ENCODE measurements around the gene RIPK1.
"Not testable (repeated sequence)": the region's sequence is repeated elsewhere in the genome, so short reads cannot be mapped to it uniquely, and the experiment has no call there.

Gene RIPK1

DNA sequence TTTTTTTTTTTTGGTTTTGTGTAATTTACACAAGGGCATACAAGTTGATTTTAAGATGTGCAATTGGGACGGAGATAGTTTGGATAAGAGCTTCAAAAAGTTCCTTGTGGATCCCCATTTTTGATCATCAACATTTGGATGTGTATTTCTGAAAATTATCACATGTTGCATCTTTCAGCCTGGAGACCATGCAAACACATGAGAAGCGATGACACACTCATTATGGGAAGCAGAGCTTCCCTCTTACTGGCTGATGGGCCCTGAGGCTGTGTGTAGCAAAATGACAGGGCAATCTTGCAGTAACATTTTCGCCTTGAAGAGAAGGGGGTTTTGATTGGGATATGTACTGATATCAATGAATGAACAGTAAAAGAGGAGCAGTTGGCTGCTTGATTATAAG is 22.0 kb upstream of the RIPK1 start:
- DNase-seq: no peak

DNA sequence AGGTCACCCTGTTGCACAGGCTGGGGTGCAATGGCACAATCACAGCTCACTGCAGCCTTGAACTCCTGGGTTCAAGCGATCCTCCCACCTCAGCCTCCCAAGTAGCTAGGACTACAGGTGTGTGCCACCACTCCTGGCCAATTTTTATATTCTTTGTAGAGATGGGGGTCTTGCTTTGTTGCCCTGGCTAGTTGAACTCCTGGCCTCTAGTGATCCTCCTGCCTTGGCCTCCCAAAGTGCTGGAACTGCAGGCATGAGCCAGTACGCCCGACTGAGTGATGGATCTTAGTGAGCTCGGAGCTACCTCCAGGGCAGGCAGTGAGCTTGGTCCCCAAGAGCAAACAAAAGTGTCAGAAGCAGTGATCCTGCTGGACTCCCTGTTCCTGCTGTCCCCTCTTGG is 20.3 kb upstream of the RIPK1 start:
- not testable (repeated sequence) for DNase-seq

DNA sequence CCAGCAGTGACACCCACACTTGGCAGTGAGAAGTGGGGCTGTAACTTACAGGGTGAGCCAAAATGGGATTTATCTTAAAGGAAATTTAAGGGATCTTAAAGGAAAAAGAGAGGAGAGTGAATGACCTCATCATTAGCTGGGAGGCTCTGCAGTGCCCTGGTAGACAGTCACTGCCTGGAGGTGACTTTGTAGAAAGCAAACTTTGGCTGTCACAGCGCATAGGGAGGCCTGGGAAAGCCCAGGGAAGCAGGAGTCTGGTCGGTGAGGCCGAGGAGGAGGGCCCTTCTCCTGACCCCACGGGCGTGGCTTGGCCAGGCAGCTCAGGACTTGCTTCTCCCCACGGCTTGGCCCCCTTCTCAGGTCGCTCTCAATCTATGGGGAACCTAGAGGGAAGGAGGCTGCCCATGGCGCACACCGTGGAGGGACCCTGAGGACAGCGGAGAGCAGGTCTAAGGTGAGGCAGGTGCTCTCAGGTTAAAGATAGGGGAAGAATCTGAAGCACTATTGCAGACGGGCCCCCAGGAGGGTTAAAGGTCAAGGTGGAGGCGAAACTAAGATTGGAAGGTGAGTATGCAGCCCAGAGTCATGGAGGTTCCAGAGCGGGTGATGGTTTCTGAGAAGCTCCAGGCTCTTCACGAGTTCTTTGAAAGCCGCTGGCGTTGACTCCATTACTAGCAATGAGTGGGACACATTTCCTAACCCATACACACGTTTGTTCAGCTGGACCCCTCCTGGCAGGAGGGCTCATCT is 15.6 kb upstream of the RIPK1 start:
- no peak for DNase-seq

DNA sequence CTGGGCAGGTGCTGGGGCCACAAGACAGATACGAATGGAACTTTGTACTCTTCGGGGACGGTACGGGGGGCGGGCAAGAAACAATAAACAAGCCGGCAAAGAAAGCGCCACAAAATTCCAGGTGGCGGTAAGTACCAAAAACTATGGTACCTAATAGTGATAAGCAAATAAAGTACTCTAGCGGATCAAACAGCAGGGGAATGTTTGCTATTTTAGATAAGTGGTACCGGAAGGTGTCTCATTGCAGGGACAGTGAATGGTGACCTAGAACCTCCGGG is 15.1 kb upstream of the RIPK1 start:
- no peak for DNase-seq

DNA sequence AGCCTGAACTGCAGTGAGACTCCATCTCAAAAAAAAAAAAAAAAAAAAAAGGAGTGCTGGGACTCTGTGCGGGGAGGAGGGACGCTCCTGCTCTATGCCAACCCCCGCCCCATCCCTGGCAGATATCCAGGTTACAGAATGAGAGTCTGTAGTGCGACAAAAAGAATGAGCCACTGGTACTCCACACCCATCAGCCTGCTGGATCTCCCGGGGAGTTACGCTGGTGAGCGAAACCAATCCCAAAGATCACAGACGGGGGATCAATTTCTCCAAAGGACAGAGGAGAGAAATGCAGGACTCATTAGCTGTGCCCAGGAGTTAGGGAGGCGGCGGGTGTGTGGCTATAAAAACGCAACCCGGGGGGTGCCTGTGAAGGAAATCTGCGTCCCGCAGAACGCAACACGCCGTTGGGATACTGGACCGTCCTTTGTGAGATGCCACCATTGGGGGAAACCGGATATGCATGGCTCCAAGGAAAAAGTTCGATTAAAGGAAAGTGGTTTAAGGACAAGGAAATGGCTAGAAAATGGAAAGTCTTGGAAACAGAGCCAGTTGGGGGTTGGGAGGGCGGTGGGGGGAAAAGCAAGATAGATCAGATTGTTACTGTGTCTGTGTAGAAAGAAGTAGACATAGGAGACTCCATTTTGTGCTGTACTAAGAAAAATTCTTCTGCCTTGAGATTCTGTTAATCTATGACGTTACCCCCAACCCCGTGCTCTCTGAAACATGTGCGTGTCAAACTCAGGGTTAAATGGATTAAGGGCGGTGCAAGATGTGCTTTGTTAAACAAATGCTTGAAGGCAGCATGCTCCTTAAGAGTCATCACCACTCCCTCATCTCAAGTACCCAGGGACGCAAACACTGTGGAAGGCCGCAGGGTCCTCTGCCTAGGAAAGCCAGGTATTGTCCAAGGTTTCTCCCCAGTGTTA is 13.8 kb upstream of the RIPK1 start:
- not testable (repeated sequence) for DNase-seq

DNA sequence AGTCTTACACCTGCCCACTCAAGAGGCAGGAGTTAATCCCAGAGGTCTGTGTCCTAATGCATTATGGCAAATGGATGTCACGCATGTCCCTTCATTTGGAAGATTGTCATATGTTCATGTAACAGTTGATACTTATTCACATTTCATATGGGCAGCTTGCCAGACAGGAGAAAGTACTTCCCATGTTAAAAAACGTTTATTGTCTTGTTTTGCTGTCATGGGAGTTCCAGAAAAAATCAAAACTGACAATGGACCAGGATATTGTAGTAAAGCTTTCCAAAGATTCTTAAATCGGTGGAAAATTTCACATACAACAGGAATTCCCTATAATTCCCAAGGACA is 13.2 kb upstream of the RIPK1 start:
- DNase-seq: not testable (repeated sequence)

DNA sequence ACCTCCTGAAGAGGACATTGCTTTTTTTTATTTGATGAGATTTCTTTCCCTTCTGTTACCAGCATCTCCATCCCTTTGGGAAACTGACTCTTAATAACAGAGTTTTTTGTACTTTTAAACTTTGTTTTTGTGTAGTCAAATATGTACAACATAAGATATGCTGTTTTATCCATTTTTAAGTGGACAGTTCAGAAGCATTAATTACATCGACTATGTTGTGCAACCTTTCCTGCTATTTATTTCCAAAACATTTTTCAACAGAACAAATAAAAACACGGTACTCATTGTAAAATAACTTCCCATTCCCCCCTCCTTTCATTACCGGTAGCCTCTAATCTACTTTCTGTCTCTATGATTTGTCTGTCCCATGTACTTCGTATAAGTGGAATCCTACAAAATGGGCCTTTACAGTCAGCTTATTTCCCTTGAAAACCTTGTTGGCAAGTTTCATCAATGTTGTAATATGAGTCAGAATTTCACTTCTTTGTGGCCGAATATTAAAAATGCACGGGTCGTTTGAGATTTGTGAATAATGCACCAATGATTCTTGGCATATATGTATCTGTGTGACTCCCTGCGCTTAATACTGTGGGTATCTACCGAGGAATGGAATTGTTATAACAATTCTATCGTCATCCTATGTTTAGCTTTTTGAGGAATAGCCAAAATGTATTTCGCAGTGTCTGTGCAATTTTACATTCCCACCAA is 11.1 kb upstream of the RIPK1 start:
- DNase-seq: no peak

DNA sequence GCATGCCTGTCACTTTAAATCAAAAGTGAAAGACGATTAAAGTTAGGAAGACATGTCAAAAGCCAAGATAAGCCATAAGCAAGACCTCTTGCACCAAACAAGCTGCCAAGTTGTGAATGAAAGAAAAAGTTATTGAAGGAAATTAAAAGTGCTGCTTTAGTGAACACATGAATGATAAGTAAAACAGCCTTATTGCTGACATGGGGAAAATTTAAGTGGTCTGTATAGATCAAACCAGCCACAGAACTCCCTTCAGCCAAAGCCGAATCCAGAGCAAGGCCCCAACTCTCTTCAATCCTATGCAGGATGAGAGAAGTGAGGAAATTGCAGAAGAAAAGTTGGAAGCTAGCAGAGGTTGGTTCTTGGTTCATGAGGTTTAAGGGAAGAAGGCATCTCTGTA is 9.3 kb upstream of the RIPK1 start:
- no peak for DNase-seq

DNA sequence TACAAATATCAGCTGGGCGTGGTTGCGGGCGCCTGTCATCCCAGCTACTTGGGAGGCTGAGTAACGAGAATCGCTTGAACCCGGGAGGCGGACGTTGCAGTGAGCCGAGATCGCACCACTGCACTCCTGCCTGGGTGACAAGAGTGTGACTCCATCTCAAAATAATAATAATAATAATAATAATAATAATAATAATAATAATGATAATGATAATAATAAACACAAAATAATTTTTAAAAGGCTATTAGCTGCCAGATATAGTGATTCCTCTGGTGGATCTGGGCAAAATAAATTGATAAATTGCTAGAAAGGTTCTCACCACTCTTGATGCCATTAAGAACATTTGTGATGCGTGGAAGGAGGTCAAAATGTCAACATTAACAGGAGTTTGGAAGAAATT is 8.2 kb upstream of the RIPK1 start:
- DNase-seq: not testable (repeated sequence)

DNA sequence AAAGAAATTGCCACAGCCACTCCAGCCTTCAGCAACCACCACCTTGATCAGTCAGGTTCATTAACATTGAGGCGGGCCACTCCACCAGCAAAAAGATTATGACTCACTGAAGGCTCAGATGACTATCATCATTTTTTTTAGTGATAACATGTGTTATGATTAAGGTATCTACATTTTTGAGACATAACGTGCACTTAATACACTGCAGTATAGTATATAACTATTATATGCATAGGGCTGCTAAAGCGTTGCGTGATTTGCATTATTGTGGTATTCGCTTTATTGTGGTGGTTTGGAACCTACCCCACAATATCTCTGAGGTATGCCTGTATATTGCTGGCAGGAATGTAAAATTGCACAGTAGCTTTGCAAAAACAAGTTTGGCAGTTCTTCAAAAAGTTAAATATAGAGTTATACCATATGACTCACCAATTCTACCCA is 6.8 kb upstream of the RIPK1 start:
- DNase-seq: no peak

DNA sequence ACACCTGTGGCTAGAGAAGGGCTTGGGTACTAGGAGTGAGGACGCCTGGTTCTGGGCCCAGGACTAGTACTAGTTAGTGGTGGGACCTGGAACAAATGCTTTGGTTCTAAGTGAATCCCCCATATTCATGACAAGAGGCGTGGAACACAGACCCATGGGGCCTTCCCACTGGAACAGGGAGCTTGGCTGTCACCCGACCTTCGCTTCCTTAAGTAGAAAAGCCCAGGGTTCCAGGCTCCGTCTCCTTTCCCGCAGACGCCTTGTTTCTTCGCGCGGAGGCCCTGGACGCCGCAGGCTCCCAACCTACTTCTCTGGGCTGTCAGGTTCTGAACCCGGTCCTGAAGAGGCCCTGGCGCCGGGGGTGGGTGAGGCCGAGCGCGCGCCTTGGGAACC is 5.0 kb upstream of the RIPK1 start:
- not testable (repeated sequence) for DNase-seq

DNA sequence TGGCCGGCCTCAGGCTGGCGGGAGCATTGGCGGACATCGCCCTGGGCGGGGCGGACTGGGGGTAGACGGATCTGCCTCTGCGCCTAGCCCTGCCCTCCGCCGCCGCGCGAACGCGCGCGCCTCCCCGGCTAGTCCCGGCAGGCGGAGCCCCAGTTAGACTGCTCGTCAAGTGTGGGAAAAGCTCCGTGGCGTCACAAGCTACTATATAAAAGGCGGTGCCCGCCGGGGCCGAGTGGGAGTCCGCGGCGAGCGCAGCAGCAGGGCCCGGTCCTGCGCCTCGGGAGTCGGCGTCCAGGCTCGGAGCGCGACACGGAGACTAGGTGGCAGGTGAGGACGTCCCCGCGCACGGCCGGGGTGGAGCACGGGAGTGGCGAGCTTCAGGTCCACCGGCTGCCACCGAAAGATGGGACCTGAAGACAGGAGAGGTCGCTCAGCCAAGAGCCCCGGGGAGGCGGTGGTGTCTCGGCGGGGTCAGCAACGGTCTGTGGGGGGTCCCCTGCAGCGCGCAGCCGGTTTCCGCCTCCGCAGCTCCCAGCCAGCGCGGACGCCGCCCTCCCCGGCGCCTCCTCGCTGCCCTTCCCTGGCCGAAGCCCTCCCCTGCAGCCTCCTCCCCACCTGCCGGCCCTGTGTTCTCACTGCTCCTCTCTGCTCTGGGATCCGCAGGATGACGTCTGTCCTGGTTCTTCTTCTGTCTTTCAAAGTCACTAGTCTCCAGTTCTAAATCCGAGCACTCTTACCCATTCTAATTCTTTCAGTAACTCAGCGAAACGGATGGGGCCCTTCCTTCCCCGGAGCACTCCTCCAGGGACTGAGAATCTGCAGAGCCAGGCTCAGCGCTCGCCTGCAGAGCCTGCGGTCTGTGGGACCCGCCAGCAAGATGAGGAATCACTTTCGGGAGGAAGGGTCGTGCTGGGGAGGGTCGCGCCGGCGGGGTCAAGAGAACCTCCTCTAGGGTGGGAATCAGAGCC is 4.3 kb upstream of the RIPK1 start:
- peak; percentile 69 for DNase-seq

DNA sequence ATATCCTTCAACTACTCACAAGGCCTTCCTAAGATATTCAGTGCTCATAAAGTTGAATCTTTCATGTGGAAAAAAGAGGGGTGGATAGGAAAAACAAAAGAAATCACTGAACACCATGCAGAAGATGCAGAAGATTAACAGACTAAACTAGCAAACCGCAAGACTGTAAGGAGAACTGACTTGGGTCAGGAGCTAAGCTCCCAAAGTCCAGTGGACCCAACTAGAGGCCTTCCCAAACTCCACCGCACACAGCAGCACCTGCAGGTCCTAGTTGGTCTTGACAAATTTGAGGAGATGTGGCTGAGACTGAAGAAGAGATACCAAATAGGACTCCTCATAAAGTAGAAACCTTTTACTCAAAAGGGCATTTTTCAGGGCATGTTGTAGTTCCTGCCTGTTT is 3.3 kb downstream of the RIPK1 start:
- no peak for DNase-seq

DNA sequence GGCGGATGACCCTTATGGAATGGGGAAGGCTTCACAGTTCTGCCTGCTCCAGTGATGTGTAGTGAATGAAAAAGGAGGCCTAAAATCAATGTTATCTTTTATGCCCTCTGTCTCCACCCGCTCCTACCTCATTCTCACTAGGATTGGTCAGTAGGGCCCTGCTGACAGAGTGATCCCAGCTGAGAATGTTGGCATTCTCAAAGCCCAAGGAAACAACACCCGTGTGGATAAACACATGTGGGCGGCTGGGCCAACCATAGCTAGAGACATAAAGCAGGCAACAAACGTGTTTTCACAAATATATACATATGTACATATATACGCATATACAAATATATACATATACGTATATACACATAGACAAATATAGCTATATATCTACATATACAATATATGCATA is 4.5 kb downstream of the RIPK1 start:
- no peak for DNase-seq

DNA sequence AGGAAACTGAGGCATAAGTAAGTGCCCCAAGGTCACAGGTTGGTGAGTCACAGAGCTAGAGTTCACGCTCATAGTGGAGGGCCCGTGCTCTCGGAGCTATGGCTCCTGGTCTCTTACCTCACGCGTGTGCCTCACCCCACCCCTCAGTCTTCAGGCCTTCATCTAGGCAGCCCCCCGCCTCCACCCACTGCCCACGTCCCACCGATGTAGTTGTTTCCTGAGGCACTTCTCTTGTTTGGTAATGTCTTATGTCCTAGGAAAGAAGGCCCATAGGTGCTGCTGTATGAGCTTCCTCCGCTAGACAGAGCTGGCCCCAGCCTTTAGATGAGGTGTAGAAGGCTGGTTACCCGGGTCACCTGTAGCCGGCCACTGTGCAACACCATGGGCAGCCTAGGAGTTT is 5.1 kb downstream of the RIPK1 start:
- no peak for DNase-seq

DNA sequence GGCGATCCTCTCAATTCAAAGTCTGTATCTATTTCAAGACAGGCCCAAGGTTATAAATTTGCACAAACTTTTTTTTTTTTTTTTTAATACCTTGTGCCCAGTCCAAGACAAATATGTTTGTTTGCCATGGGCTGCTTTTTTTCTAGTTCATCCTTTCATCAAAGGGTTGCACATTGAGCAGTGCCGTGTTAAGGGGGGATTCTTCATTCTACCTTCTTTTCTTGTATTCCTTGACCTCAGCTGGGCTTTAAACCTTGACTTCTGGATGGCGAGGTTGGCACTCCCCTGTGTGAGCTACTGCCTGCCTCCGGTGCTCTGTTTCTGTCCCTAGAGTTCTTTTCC is 7.4 kb downstream of the RIPK1 start:
- no peak for DNase-seq

DNA sequence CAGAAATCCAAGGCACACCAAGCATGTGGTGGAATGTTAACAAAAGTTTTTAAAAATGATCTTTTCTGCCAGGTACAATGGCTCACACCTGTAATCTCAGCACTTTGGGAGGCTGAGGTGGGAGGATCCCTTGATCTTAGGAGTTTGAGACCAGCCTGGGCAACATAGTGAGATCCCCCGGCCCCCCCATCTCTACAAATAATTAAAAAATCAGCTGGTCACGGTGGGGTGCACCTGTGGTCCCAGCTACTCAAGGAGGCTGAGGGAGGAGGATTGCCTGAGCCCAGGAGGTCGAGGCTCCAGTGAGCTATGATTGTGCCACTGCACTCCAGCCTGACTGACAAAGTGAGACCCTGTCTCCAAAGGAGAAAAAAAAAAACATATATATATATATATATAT is 8.0 kb downstream of the RIPK1 start:
- DNase-seq: no peak

DNA sequence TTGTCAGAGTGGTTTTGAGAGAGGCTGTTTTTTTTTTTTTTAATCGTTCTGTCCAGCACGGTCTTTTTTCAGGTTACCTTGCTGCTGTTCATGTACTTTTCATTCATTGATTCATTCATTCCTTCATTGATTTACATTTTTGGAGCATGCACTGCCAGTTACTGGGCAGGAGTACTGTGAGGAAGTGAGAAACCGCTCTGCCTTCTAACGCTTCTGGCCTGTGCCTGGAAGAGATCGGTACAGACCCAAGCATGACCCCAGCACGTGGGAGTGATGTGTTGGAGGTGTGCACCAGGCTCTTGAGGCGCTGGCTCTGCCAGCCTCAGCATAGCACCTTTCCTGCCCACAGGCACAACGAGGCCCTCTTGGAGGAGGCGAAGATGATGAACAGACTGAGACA is 9.1 kb downstream of the RIPK1 start:
- DNase-seq: no peak

DNA sequence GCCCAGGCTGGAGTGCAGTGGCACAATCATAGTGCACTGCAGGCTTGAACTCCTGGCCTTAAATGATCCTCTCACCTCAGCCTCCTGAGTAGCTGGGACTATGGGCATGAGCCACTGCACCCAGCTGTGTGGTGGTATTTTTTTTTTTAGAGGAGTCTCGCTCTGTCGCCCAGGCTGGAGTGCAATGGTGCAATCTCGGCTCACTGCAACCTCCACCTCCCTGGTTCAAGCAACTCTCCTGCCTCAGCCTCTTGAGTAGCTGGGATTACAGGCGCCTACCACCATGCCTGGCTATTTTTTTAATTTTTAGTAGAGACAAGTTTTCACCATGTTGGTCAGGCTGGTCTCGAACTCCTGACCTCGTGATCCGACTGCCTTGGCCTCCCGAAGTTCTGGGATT is 10.7 kb downstream of the RIPK1 start:
- not testable (repeated sequence) for DNase-seq

DNA sequence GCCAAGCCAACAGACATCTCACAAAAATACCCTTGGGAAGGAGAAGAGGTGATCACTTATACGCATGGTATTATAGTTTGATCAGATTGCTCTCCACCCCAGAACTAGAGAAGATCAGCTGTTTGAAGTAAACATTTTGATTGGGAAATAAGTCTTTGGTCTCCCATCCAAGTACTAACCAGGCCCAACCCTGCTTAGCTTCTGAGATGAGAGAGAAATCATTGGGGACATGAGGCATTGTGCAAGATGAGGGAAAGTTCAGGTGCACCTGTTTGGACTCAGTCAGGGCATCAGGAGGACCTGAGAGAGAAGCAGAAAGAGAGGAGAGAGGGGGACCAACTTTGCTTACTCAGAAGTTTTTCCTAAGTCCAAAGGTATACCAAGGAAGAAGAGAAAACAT is 11.4 kb downstream of the RIPK1 start:
- no peak for DNase-seq

DNA sequence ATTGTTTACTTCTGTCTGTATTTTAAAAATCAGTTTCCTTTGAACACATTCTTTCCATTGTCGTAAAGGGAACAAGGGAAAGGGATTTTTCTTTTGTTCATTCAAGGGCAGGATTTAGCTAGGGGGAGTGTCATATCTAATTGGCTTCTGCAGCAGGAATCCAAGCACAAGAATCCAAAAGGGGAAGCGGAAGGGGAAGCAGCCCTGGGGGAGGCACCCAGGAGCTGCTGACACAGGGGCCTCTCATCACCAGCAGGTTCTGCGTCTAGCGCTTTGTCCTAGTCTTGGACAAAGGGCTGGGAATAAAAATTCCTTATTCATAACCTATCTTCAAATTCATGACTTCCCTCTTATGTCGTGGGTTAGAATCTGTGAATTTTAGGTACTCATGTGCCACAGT is 13.7 kb downstream of the RIPK1 start:
- DNase-seq: no peak

DNA sequence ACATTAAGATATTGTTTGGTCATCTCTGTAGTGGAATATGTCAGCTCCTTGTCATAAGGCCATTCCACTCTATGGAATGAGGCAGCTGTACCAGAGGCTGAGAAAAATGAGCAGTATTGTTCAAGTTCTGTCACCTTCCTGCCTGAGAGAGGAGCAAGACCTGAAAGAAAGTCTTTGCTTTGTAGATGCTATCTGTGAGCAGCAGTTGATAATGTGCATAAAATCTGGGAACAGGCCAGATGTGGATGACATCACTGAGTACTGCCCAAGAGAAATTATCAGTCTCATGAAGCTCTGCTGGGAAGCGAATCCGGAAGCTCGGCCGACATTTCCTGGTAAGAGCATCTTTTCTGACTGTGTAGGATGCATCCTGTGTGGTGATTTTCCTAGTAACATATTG is 16.8 kb downstream of the RIPK1 start:
- no peak for DNase-seq
